K562 treated with DMSO at 1 percent for 12 hours (cell line): ENCODE measurements around the gene SMC1A. TPM values are rescaled to one million over a fixed set of nuclear protein-coding genes. Genes with fewer than 3 reads are reported as not detected.

Experiments used
- total RNA-seq: library from RNA; unstranded; fragments of 300-600 nt; gene quantifications from 2 replicates; pipeline ENCODE4 v1.2.3, GENCODE V29; 2022; ENCODE audit not compliant: insufficient read depth

Gene SMC1A
- 23.1 and 79.4 TPM in 2 replicates for total RNA-seq

DNA sequence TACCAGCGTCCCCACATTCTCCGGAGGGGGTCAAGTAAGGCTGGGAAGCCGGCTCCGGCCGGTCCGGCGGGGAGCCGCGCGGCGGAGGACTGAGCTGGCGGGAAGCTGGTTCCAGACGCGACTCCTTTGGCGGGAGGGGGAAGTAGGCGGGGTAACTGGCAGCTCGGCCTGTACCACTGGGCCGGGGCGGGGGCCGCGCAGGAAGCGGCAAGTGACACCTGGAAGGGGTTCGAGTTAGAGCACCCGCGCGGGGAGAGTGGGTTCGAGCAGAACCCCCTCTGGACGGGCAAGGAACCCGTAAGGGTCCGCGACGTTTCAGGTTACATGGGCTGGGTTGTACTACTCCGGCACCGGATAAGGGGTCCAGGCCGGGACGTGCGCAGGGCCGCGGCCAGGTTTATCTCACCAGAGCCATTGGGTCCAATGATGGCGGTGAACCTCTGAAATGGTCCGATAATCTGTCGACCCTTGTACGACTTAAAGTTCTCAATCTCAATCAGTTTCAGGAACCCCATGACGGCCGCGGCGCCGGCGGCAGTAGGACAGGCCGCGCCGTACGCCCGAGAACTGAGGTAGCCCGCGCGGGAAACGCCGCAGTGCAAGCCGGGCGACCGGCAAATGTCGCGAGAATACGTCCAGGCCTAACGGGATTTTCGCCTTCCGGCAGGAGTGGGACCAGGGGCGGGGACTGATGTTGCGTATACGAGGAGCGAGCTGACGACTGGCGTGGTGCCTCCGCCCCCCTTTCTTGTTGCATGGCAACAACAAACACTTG is at the start of gene SMC1A:
TSS of gene SMC1A (minus strand) at position 569 of the 775 bp plus-strand sequence. CDS start at position 515, 54 bp downstream.

DNA sequence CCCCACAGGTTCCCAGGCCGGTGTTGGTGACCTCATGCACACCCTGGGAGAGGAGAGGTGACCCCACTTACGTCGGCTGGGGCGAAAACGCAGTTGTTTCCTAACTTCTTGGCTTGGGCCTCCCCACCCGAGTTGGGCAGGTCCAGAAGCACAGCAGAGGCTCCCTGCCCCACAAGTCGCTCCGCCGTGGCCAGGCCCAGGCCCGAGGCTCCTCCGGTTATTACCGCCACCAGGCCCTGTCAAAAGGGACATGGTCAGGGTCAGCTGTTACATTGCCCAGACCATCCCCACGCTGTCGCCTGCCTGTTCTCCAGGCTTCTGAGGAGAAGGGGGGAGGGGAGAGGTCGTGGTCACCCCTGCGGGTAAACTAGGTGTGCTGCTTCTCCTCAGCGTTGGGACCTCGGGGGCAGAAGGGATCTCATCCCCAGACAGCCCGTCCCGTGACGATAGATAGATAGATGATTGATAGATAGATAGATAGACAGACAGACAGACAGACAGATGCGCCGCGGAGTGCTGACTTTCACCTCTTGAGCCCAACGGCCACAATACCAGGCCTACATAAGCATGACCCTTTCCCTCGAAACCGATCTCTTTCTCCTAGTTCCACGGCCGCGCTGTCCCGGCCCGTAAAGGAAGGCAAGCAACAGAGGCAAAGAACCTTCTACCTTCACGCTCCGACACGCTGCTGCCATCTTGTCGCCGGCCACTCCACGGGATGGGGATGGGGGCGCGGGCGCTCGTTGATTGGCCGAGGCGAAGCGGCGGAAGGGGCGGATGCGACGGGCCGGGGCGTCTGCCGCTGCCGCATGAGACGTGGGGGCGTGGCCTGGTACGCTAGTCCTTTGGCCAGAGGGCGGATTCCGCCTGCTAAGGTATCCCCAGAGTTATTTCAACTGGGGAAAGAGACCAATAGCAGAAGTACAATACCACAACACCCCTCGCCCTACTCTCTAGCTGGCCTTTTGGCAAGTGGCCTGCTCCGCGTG is 11.5 kb upstream of the SMC1A start, which contains the start of gene HSD17B10:
TSS of gene HSD17B10 (minus strand) at position 720 of the 989 bp plus-strand sequence. CDS start at position 695, 25 bp downstream.

DNA sequence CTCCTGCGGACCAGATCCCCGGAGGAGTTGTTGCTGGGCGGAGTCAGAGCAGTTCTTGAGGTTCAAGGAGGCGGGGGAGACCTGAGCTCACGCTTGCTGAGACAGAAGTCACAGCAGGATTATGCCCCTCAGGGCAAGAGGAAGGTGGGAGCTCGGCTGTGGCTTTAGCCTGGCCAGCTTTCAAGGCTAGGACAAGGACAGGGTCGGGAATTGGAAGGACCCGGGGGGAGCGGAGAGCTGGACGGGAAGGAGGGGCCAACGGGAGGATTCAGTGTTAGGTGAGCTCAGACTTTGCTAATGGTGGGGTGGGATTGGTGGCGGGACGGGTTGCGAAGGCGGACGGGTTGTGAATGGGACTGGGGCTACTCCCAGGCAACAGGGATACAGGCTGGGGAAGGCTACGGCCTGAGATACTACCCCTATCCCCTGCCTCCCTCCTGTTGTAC is 430 bp upstream of the SMC1A start, which contains the start of gene RIBC1:
TSS of gene RIBC1 (plus strand) at position 13 of the 446 bp plus-strand sequence. CDS start 3,404 bp downstream, outside the sequence.

Other genes with a start within 250 kb of the SMC1A start
- 24.6 and 72.4 TPM in 2 replicates for gene KDM5C, start 197.4 kb downstream of the SMC1A start, total RNA-seq
- gene IQSEC2, start 141.1 kb downstream of the SMC1A start, total RNA-seq = 9.8 and 26.5 TPM in 2 replicates
- 0.33 TPM in 1 of 2 replicates, not detected in the other for gene RIBC1, start 219 bp upstream of the SMC1A start, total RNA-seq
- 85.2 and 152 TPM in 2 replicates for gene HSD17B10, start 11.7 kb upstream of the SMC1A start, total RNA-seq